Activated effector memory CD4-positive, alpha-beta T cell treated with Interleukin-2 at 50 U/mL for 16 hours (primary cell): ENCODE results near the gene PAFAH1B2.
A peak's percentile ranks its signal among the peaks of the same experiment; 100 is the strongest.
"Not testable (repeated sequence)": the region's sequence is repeated elsewhere in the genome, so short reads cannot be mapped to it uniquely, and the experiment has no call there.

ENCODE experiments used
- DNase-seq: peaks from one replicate; pipeline ENCODE4 v3.0.0-alpha.2; 2020

The PAFAH1B2 gene

DNA sequence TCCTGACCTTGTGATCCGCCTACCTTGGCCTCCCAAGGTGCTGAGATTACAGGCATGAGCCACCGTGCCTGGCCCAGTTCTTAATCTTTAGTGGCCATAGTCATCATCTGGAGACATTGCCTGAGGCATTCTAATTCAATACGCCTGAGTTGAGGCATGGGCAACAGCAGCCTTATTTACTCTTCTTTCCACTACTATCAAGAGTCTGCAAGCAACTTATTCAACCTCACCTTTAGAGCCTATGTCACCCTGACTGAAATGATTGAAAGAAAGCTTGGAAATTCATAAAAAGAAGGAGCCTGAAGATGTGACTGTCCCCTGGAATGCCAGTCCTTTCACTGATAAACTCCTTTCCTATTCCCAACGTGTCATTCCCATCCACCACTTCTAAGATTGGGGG is 15.8 kb upstream of the PAFAH1B2 start:
- DNase-seq: no peak

DNA sequence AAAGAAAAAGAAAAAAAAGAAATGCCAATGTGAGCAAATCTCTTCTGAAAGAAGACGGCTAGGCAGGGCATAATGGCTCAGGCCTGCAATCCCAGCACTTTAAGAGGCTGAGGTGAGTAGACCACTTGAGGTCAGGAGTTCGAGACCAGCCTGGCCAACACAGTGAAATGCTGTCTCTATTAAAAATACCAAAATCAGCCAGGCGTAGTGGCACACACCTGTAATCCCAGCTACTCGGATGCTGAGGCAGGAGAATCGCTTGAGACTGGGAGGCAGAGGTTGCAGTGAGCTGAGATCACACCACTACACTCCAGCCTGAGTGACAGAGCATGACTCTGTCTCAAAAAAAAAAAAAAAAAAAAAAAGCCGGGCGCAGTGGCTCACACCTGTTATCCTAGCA is 13.7 kb upstream of the PAFAH1B2 start:
- DNase-seq: not testable (repeated sequence)

DNA sequence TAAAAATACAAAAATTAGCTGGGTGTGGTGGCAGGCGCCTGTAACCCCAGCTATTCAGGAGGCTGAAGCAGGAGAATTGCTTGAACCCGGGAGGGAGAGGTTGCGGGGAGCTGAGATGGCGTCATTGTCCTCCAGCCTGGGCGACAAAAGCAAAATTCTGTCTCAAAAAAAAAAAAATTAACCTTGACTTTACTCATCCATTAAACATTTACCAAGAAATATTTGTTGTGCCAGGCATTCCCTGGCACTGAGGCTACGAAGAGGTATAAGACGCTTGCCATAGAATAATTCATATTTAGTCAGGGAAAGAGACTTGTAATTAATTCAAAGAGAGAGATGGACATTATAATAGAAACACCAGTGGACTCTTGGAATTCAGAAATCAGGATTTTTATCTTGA is 13.2 kb upstream of the PAFAH1B2 start:
- DNase-seq: no peak

DNA sequence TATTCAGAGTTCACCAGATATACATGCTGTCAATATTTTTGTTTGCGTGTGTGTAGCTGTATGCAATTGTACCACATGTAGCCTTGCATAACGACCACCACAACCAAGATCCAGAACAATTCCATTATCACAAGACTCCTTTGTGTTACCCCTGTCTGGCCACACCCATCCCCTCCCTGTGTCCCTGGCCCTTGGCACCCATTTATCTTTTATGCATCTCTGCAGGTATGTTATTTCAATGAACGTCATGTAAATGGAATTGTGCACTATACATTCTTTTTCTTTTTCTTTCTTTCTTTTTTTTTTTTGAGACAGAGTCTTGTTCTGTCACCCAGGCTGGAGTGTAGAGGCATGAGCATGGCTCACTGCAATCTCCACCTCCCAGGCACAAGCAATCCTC is 9.7 kb upstream of the PAFAH1B2 start:
- DNase-seq: no peak

DNA sequence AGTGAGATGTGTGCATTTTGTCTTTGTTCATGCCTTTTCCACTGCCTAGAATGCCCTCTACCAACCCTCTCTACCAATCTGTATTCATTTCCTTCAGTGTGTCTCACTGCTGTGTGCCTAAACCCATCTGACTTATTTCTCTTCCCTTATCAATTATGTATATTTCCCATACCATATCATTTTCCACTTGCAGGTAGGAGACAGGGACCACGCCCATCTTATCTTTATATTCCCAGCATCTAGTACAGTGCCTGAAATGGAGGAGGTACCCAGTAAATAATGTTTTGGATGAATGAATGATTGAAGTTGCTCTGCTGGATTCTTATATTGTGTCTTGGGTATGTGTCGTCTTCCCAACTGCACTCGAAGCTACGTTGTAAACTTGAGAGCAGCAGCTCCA is 9.1 kb upstream of the PAFAH1B2 start:
- not testable (repeated sequence) for DNase-seq

DNA sequence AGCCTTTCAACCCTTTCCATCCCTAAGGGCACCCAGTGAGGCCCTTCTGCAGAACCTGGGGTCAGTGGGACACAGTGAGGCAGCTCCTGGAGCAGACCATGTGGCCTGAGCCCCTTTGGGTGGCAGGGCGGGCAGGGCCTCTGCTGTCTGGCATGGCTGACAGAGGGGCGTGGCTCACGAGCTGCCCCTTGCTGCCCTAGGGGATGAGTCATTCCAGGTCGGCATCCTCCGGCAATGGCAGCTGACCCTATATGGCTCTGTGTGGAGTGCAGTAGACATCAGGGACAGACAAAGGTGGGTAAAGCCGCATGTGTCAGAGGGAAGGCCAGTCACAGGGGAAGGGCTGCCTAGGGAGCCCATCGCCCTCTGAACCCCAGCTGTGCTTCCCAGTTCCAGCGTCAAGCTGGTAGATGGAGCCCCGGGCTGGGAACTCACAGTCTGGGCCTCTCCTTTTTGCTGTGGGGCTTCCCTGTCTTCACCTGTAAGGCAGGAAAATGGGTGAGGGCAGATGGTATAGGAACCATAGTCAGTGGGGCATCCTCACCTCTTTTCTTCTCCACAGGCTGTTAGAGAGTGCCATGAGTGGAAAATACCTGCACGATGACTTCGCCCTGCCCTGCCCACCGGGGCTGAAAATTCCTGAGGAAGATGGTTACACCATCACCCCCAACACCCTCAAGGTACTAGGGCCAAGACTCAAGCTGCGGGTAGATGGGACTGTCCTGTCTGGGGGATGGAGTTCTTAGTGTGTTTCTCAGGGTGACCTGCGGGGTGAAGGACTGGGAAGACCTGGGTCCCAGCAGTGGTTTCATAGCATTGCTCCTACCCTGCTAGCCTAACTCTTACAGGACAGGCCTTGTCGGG is 6.6 kb upstream of the PAFAH1B2 start:
- not testable (repeated sequence) for DNase-seq

DNA sequence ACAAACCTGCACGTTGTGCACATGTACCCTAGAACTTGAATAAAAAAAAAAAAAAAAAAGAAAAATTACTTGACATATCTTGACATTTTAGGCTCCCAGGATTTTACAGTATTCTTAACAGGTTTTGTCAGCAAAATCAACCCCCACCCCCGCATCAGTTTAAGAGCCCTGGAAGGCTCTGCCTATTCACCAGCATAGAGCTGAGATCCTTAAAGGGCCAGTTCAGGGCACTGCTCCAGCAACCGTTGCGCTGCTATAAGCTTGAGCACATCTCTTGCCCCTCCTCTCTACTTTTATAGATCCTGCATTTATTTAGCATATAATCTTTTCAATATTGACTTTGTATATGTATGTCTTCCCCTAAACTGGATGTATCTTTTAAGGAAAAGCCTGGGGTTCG is 697 bp upstream of the PAFAH1B2 start:
- DNase-seq: no peak

DNA sequence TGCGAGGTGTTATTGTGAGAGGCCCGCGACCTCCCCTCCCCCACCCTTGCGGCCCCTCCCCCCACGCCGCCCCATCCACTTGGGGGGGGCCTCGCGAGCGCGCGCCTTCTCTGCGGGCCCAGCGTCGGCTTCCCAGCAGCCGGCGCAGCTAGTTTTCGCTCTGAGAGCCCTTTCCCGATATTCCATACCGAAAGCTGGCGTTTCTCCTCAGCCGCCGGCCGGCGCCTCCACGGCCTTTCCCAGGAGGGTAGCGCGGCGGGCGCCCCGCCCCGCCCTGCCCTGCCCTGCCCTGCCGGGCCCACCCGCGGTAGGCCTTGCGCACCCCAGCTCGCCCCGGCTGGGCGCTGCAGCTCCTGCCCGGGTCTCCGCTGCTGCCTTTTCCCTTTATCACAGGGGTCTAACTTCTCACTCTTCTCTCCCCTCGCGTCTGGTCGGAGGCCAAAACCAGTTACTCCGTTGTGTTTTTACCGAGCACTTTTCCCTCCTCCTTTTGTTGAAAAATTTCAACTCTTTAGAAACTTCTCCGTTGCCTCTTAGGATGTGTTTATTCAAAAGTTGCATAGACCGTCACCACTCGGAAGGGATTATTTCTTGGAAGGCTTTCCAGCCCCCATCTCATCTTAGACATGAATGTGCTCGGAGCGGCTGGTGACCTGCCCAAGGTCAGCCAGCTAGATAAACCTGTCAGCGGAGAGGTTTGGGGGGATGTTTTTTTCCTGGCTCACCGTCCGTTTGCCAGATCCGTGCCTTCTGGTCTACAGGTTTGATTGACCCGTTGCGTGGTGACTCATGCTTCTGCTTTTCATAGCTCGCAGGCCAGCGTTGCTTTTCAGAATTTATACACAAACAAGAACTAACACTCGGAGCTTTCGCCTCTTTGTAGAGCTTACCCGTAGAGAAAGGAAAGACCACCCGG is 648 bp downstream of the PAFAH1B2 start:
- peak; percentile 3 for DNase-seq

DNA sequence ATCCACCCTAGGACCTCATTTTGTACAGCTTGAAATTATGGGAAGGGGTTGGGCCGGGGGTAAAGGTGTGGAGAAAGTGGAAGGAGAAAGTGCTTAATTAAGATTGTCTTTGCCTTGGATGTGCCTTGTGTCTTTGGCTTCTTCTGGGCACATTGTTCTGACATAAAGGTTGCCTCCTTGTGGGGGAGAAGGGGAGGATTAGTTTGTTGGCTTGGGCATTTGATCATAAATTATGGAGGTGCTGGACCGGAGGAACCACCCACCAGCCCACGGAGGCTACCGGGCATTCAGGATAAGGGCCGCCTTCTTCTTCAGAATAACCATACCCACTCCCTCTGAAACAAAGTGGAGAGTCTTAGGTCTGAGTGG is 1.3 kb downstream of the PAFAH1B2 start:
- DNase-seq: no peak

DNA sequence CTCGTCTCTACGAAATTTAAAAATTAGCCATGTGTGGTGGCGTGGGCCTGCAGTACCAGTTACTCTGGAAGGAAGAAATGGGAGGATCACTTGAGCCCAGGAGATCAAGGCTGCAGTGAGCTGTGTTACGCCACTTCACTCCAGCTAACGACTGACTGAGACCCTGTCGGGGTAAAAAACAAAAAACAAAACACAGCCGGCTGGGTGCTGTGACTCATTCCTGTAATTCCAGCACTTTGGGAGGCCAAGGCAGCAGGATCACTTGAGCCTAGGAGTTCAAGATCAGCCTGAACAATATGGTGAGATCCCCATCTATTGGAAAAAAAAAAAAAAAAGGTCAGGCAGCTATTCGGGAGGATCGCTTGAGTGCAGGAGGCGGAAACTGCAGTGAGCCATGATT is 2.4 kb downstream of the PAFAH1B2 start:
- no peak for DNase-seq

DNA sequence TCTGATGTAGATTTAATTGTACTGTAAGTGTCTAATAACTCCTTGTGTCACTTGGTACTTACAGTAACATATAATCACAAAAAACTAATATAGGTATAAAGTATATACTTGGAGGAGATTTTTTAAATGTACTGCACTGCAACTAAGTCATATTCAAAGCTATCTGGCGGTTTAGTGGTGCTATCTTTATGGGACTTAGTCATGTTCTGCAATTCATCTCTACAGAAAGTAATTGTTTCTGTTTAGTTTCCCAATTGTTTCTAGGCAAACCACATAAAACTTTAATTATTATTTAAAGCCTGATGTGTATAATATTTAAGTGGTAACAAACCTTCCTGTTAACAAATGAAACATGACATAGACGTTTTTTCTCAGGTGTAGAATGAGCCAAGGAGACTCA is 8.0 kb downstream of the PAFAH1B2 start:
- no peak for DNase-seq

DNA sequence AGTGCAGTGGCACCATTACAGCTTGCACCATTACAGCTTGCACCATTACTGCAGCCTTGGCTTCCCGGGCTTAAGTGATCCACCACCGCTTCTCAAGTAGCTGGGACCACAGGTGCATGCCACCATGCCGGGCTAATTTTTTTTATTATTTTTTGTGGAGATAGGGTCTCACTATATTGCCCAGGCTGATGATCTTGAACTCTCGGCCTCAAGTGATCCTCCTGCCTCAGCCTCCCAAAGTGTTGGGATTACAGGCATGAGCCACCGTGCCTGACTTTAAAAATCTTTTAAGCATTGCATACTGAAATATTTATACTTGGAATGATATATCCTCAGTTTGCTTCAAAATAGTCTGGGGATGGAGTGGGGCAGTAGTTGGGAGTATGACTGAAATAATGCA is 10.4 kb downstream of the PAFAH1B2 start:
- no peak for DNase-seq

DNA sequence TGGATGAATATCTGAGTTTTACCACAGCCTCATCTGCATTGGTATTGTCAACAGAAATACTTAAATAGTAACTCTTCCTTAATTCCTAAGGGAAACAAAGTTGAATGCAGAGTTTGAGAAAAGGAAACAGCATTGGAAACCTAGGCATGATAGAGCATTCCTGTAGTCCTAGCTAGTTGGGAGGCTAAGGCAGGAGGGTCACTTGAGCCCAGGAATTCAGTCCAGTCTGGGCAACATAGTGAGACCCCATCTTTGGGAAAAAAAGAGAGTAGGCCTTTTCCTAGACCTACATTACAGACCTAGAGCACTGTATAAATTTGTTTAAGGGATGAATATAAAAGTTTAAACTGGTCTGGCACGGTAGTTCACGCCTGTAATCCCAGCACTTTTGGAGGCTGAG is 13.4 kb downstream of the PAFAH1B2 start:
- no peak for DNase-seq

DNA sequence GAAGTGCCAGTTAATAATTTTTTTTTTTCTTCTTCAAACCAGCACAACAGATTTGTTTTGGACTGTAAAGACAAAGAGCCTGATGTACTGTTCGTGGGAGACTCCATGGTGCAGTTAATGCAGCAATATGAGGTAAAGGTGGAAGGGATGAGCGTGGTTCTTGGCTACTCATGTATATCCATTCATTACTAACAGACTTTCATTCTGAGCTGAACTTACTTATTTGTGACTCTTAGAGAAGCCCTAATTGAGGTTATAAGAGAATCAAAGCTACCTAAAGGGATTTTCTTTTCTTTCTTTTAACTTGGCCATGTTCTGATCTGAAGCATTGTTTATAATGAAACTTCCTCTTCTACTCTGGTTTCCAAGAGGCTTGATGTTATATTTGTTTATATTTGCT is 15.8 kb downstream of the PAFAH1B2 start:
- no peak for DNase-seq

DNA sequence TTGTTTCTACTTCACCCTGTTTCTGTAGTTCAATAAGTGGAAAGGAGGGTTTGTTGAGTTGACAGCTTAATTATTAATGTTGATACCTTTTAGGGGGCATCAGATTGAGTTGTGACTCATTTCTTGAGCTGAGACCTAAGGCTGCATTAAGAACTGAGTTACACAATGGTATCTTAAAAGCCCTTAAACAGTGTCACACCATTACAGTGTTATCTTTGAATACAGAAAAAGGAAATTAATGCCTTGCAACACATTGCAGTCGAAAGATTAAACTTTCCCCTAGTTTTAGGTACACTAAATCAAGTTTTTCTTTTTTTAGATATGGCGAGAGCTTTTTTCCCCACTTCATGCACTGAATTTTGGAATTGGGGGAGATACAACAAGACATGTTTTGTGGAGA is 16.7 kb downstream of the PAFAH1B2 start:
- no peak for DNase-seq

DNA sequence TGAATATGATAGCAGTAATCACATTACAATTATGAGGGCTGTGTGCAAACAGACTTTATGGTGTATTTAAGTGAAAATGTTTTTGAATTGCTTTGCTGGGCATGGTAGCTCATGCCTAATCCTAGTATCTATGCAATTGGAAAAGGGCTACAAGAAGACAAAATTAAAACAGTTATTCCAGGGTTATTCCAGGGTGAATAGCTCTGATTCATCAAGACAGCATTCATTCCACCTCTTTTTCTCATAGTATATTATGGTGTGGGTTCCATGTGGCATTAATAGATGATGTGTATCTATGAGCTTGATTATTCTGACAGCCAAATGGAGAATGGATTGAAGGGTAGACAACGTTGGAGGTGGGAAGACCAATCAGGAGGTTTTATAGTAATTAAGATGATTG is 22.4 kb downstream of the PAFAH1B2 start:
- DNase-seq: no peak

DNA sequence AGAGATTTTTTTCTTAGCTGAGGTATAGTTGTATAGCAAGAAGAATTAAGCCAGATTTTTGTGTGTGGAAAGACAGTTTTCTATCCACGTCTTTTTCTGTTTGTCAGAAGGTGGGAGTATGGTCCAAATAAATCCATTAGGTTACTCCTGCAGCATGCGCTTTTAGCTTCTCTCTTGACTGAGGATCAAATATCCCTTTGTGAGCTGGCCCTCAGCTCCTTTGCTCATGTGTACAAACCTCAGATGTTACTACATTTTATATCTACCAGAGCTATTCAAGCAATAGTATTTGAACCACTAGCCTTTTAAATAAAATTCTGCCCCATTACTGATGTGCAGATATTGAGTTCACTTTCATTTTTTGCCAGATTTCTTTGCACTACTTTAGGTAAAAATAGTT is 25.6 kb downstream of the PAFAH1B2 start:
- no peak for DNase-seq

DNA sequence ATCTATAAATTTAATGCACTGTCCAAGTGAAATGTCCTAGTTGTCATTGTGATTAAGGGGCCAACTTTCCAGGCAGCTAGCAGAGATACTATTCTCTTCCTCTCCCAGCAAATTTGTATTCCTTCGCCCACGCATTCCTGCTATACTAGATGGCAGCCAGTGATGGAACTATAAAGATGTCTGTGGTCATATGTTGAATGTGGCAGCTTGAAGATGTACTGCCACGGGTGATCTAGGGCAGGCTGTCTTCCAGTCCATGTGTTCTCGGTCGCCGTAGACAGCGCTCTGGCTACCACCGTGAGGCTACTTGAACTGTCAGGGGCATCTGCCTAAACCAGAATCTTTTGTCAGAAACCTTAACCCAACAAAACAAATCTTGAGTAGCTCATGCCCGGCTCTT is 26.1 kb downstream of the PAFAH1B2 start:
- DNase-seq: no peak

DNA sequence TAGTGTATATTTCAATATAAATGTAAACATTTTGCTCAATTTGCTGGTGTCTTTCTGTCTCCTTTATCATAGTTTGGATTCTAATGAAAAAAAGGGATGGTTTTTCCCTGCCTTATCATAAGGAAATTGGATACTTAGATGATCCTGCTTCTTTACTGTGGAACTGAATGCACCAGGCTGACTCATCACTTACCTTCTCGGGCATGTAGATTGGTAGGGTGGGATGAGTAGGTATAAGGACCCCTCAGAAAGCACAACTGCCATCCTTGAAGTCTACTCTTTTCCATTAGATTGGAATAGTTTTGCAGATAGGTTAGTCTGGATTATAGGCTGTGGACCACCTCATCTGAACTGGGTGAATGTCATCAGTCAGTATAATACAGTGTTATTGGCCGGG is 26.9 kb downstream of the PAFAH1B2 start:
- no peak for DNase-seq

DNA sequence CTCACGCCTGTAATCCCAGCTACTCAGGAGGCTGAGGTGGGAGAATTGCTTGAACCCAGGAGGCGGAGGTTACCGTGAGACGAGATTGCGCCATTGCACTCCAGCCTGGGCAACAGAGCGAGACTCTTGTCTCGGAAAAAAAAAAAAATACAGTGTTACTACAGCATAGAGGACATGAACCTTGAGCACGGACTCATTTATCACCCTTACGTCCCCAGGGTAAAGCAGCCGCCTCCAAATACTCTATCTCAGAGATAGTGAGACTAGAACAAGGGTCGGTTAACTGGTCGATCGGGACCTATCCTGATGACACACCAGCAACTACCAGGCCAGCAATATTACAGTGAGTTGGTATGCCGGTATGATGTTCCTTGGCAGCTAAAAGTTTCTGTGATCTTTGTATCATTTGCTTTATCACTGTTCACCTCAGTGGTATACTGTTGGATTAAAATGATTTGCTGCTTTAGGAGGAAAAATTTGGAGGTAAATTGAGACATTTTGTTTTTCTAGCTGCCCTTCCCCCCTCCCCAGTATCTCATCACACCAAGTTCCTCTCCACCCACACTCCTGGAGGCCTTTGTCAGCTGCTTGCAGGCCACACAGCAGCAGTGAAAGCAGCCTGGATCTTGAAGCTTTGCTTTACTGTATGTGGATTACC is 27.4 kb downstream of the PAFAH1B2 start:
- no peak for DNase-seq

DNA sequence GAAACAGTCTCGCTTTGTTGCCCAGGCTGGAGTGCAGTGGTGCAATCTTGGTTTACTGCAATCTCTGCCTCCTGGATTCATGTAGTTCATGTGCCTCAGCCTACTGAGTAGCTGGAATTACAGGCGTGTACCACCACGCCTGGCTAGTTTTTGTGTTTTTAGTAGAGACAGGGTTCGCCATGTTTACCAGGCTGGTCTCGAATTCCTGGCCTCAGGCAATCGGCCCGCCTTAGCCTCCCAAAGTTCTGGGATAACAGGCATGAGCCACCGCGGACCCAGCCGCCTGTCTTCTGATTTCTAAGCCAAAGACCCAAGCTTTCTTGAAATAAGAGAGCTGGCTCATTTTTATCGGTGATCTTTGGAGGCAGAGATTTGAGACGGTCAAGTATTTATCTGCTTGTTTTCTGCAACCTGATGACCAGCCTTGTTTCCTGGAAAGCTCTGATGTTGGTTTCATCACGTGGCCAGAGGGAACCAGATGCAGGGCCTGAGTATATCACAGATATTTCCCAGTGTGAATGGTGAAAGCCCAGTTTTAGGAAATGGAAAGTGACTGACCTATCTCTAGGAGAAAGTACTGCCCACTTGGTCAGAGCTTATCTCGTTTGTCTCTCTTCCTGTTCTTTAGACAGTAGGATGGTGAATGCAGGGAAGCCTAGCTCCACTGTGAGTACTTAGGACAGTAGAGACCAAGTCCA is 28.8 kb downstream of the PAFAH1B2 start:
- DNase-seq: no peak

DNA sequence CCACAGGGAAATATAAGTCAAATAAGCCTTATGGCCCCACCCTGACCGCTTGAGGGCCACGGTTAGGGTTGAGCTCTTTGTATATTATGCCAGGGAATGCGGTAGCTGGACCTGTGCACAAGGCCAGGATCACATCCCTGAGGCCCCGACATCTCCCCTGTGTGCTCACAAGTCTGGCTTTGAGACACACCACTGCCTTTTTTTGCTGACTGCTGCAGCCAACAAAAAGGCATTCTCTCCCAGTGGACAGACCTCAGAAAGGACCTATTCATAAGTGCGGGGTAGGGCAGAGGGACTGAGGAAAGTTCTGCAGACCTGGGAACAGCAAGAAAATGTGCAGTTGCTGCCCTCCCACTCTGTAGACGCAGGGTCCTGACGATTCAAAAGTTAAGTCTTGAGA is 31.0 kb downstream of the PAFAH1B2 start:
- no peak for DNase-seq

DNA sequence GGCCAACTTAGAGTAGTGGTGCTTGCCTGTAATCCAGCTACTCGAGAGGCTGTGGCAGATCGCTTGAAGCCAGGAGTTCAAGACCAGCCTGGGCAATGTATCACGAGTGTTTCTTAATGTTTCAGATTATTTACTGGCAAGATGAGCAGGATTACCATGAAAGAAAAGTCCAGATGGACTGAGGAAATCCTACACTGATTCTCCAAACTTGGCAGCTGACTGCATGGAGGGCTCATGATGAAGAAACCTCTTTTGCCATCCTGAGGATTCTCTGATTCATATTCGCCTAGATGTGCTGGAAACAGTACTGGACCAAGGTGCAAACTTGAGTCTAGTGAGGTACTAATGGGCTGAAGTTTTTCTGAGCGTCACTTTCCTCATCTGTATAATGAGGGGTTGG is 31.7 kb downstream of the PAFAH1B2 start:
- no peak for DNase-seq
